ENCODE data around the gene PEAK3.

PEAK3 gene

GRCh38 chr19:2282062-2282861, at the start of gene PEAK3:
Gene PEAK3 (minus strand): TSS chr19:2282175. CDS start chr19:2280931, 1,244 bp downstream.
- DNase-seq (ENCODE audit: low read depth, low spot score): no peak

- no peak for DNase-seq (ENCODE audit: low read depth, low spot score)
These were observed 48.8 kb upstream of the PEAK3 start for GRCh38 chr19:2330632-2331284.

GRCh38 chr19:2330255-2330631, 48.3 kb upstream of the PEAK3 start:
- no peak for DNase-seq (ENCODE audit: low read depth, low spot score)

- no peak for DNase-seq (ENCODE audit: low read depth, low spot score)
These were observed 47.5 kb upstream of the PEAK3 start for GRCh38 chr19:2329501-2329916.

GRCh38 chr19:2329149-2329478, 47.1 kb upstream of the PEAK3 start:
- no peak for DNase-seq (ENCODE audit: low read depth, low spot score)

- DNase-seq (ENCODE audit: low read depth, low spot score): peak; percentile 60
These were observed 46.6 kb upstream of the PEAK3 start, which contains the start of the genes LSM7 and SPPL2B for GRCh38 chr19:2328401-2329148. Gene LSM7 (minus strand): TSS chr19:2328586. CDS start chr19:2328566, 20 bp downstream. Gene SPPL2B (plus strand): TSS chr19:2328684. CDS start chr19:2328710, 26 bp downstream.

GRCh38 chr19:2327773-2328400, 45.9 kb upstream of the PEAK3 start:
- DNase-seq (ENCODE audit: low read depth, low spot score): no peak

GRCh38 chr19:2326699-2327360, 44.9 kb upstream of the PEAK3 start:
- no peak for DNase-seq (ENCODE audit: low read depth, low spot score)

- DNase-seq (ENCODE audit: low read depth, low spot score): no peak
These were observed 43.5 kb upstream of the PEAK3 start for GRCh38 chr19:2325281-2326046.

GRCh38 chr19:2324220-2324948, 42.4 kb upstream of the PEAK3 start:
- DNase-seq (ENCODE audit: low read depth, low spot score): no peak

GRCh38 chr19:2323707-2324106, 41.7 kb upstream of the PEAK3 start:
- no peak for DNase-seq (ENCODE audit: low read depth, low spot score)

- DNase-seq (ENCODE audit: low read depth, low spot score): no peak
These were observed 39.7 kb upstream of the PEAK3 start for GRCh38 chr19:2321565-2322283.

GRCh38 chr19:2320939-2321338, 39.0 kb upstream of the PEAK3 start:
- DNase-seq (ENCODE audit: low read depth, low spot score): no peak

- no peak for DNase-seq (ENCODE audit: low read depth, low spot score)
These were observed 38.1 kb upstream of the PEAK3 start for GRCh38 chr19:2320049-2320448.

GRCh38 chr19:2319551-2319950, 37.6 kb upstream of the PEAK3 start:
- no peak for DNase-seq (ENCODE audit: low read depth, low spot score)

- DNase-seq (ENCODE audit: low read depth, low spot score): no peak
These were observed 36.9 kb upstream of the PEAK3 start for GRCh38 chr19:2318923-2319322.

- DNase-seq (ENCODE audit: low read depth, low spot score): no peak
These were observed 35.8 kb upstream of the PEAK3 start for GRCh38 chr19:2317756-2318155.

GRCh38 chr19:2317300-2317699, 35.3 kb upstream of the PEAK3 start:
- DNase-seq (ENCODE audit: low read depth, low spot score): no peak

GRCh38 chr19:2315818-2316353, 33.9 kb upstream of the PEAK3 start:
- DNase-seq (ENCODE audit: low read depth, low spot score): no peak
